GM23248 (cell line): Measurements from ENCODE around the gene HAGH. TPM values are rescaled to one million over a fixed set of nuclear protein-coding genes. Genes with fewer than 3 reads are reported as not detected.

Source experiments
- DNase-seq: peaks from one replicate; pipeline ENCODE4 v3.0.0-alpha.2; 2015
- H2AFZ ChIP-seq: fragments of 200-600 bp; sonication (generic); 2 replicates; pipeline ENCODE4 v1.6.1; 2016; ENCODE audit warnings: antibody characterized with exemption
- H3F3A ChIP-seq: fragments of 200-600 bp; sonication (generic); 2 replicates; pipeline ENCODE4 v1.6.1; 2016; ENCODE audit warnings: mild to moderate bottlenecking, antibody characterized with exemption, mixed run types; ENCODE audit not compliant: insufficient read depth
- H3K27ac ChIP-seq: fragments of 200-600 bp; sonication (generic); 2 replicates; pipeline ENCODE4 v1.5.1; 2016; ENCODE audit warnings: mild to moderate bottlenecking
- H3K27me3 ChIP-seq: fragments of 200-600 bp; sonication (generic); replicated peaks from 2 replicates; pipeline ENCODE4 v1.6.1; 2016; ENCODE audit warnings: mild to moderate bottlenecking; ENCODE audit not compliant: insufficient read depth
- H3K36me3 ChIP-seq: fragments of 200-600 bp; sonication (generic); 2 replicates; pipeline ENCODE4 v1.6.1; 2016; ENCODE audit warnings: low read depth, mild to moderate bottlenecking
- H3K4me1 ChIP-seq: fragments of 200-600 bp; sonication (generic); 2 replicates; pipeline ENCODE4 v1.6.1; 2016; ENCODE audit warnings: mild to moderate bottlenecking; ENCODE audit not compliant: insufficient read depth
- H3K4me2 ChIP-seq: fragments of 200-600 bp; sonication (generic); one replicate; pipeline ENCODE4 v1.6.1; 2016; ENCODE audit warnings: mild to moderate bottlenecking; ENCODE audit not compliant: unreplicated experiment
- H3K4me3 ChIP-seq: fragments of 200-600 bp; sonication (generic); 2 replicates; pipeline ENCODE4 v1.5.1; 2016; ENCODE audit warnings: mild to moderate bottlenecking
- H3K79me2 ChIP-seq: fragments of 200-600 bp; sonication (generic); 2 replicates; pipeline ENCODE4 v1.6.1; 2016; ENCODE audit warnings: mild to moderate bottlenecking; ENCODE audit not compliant: insufficient read depth
- H3K9ac ChIP-seq: fragments of 200-600 bp; sonication (generic); 2 replicates; pipeline ENCODE4 v1.6.1; 2016; ENCODE audit warnings: mild to moderate bottlenecking
- H3K9me2 ChIP-seq: fragments of 200-600 bp; sonication (generic); 2 replicates; pipeline ENCODE4 v1.6.1; 2016; ENCODE audit warnings: mixed run types, mild to moderate bottlenecking, moderate library complexity; ENCODE audit not compliant: insufficient read depth
- H3K9me3 ChIP-seq: fragments of 200-600 bp; sonication (generic); one replicate; pipeline ENCODE4 v1.6.1; 2017; ENCODE audit warnings: low read depth
- H4K20me1 ChIP-seq: fragments of 200-600 bp; sonication (generic); 2 replicates; pipeline ENCODE4 v1.6.0; 2016; ENCODE audit not compliant: insufficient read depth
- EZH2 ChIP-seq: fragments of 200-600 bp; sonication (generic); IDR thresholded peaks from 2 replicates; pipeline ENCODE4 v1.6.1; 2018; ENCODE audit warnings: antibody characterized with exemption, mild to moderate bottlenecking; ENCODE audit not compliant: insufficient read depth, poor library complexity, severe bottlenecking
- EZH2phosphoT487 ChIP-seq: fragments of 200-600 bp; sonication (generic); IDR thresholded peaks from 2 replicates; pipeline ENCODE4 v1.6.1; 2018; ENCODE audit warnings: antibody characterized with exemption, moderate library complexity, mild to moderate bottlenecking, low read depth; ENCODE audit not compliant: insufficient read depth
- WGBS, 2 experiments: methylation state at CpG; one replicate each; pipeline ENCODE4 v1.1.6; 2015 to 2017; ENCODE audit warnings: low lambda C conversion rate in 2 of 2, low coverage in 1 of 2; ENCODE audit errors: missing lambda C conversion rate in 2 of 2; 5-methylcytosine and 5-hydroxymethylcytosine counted together
- in situ Hi-C: fragments of 300-500 bp; cut with MboI; formaldehyde crosslinking; loops from 2 replicates; pipeline ENCODE4 v1.15.0; 2020
- polyA plus RNA-seq: library from polyadenylated mRNA; unstranded; fragments of >200 nt; fragmentation: Nextera tagmentation; extraction: Ambion mirVana; gene quantifications from 2 replicates; pipeline ENCODE4 v1.2.1, GENCODE V29; 2016
- total RNA-seq: library from RNA; depleted of rRNA; stranded (reverse); fragments of >200 nt; shearing (Covaris generic); gene quantifications from 2 replicates; pipeline ENCODE4 v1.2.3, GENCODE V29; 2014

HAGH gene
- total and polyA plus RNA-seq, 2 experiments from 2014 or later, result 48.9 to 76.5 TPM

- H2AFZ ChIP-seq, result no peak overlapping the region
- H3K4me1 ChIP-seq, result 0 out of 2 replicates have a peak, but pooled peaks cover 5% of the 10 kb centered on the region
- H3K79me2 ChIP-seq, result peaks cover 50% of the 10 kb centered on the region
- in situ Hi-C loops, result no loop called here
- H3K27ac ChIP-seq, result no peak overlapping the region
- no peaks in the 10 kb centered on the region for H4K20me1 ChIP-seq
- H3K9me2 ChIP-seq, result no peaks in the 10 kb centered on the region
- H3K4me2 ChIP-seq, result no peak overlapping the region
- H3F3A ChIP-seq, result peaks cover 10% of the 10 kb centered on the region; the same call in 1 of the 2 replicates
- TF ChIP-seq EZH2 (no peak), EZH2phosphoT487 (no peak)
- no peak for DNase-seq
- no peak overlapping the region for H3K9ac ChIP-seq
- 75 to 78% methylated on average over 13 of the region's 13 CpGs for WGBS, 2 experiments
- H3K9me3 ChIP-seq, result no peaks in the 10 kb centered on the region
- no peak overlapping the region for H3K4me3 ChIP-seq
- H3K27me3 ChIP-seq, result no peaks in the 10 kb centered on the region
- H3K36me3 ChIP-seq, result no peaks in the 10 kb centered on the region
These were observed 50.0 kb downstream of the HAGH start for GRCh38 chr16:1776672-1776955.

GRCh38 chr16:1775846-1776671, 50.6 kb downstream of the HAGH start:
- 0 out of 2 replicates have a peak, but pooled peaks cover 5% of the 10 kb centered on the region for H3K4me1 ChIP-seq
- no peaks in the 10 kb centered on the region for H3K9me2 ChIP-seq
- H2AFZ ChIP-seq, result no peak overlapping the region
- 84 to 93% methylated on average over 17 to 27 of the region's 28 CpGs for WGBS, 2 experiments
- no peak overlapping the region for H3K9ac ChIP-seq
- H3K4me3 ChIP-seq, result no peak overlapping the region
- H3K36me3 ChIP-seq, result no peaks in the 10 kb centered on the region
- H3K27ac ChIP-seq, result no peak overlapping the region
- H3K79me2 ChIP-seq, result peaks cover 46% of the 10 kb centered on the region
- H3K4me2 ChIP-seq, result no peak overlapping the region
- no peak for DNase-seq
- H4K20me1 ChIP-seq, result no peaks in the 10 kb centered on the region
- in situ Hi-C loops, result no loop called here
- no peaks in the 10 kb centered on the region for H3K9me3 ChIP-seq
- no peaks in the 10 kb centered on the region for H3K27me3 ChIP-seq
- TF ChIP-seq EZH2phosphoT487, result no peak
- TF ChIP-seq EZH2, result no peak
- peaks cover 10% of the 10 kb centered on the region; the same call in 1 of the 2 replicates for H3F3A ChIP-seq

GRCh38 chr16:1775006-1775845, 51.4 kb downstream of the HAGH start:
- H4K20me1 ChIP-seq, result no peaks in the 10 kb centered on the region
- no peak for TF ChIP-seq EZH2phosphoT487
- TF ChIP-seq EZH2, result no peak
- H3F3A ChIP-seq, result peaks cover 6% of the 10 kb centered on the region; the same call in 1 of the 2 replicates
- peaks cover 6% of the 10 kb centered on the region; the same call in 1 of the 2 replicates for H3K4me1 ChIP-seq
- no peaks in the 10 kb centered on the region for H3K36me3 ChIP-seq
- no peak overlapping the region for H2AFZ ChIP-seq
- no peak overlapping the region for H3K4me2 ChIP-seq
- no peak overlapping the region for H3K27ac ChIP-seq
- no peaks in the 10 kb centered on the region for H3K9me3 ChIP-seq
- WGBS, 2 experiments, result 88 to 91% methylated on average over 28 to 30 of the region's 30 CpGs
- peaks cover 38% of the 10 kb centered on the region for H3K79me2 ChIP-seq
- no peaks in the 10 kb centered on the region for H3K9me2 ChIP-seq
- H3K9ac ChIP-seq, result peak overlapping the region; percentile 86; the same call in 1 of the 2 replicates
- no peak overlapping the region for H3K4me3 ChIP-seq
- H3K27me3 ChIP-seq, result no peaks in the 10 kb centered on the region
- in situ Hi-C loops, result no loop called here
- DNase-seq, result no peak

GRCh38 chr16:1774448-1774780, 52.2 kb downstream of the HAGH start:
- Histone ChIP-seq H3K27me3 (no peaks in the 10 kb centered on the region), H3K4me2 (peak overlapping the region; percentile 93), H3K27ac (no peak overlapping the region), H3K36me3 (no peaks in the 10 kb centered on the region), H3K9me3 (no peaks in the 10 kb centered on the region), H3K4me3 (peak overlapping the region; percentile 86), H3K4me1 (peaks cover 9% of the 10 kb centered on the region; the same call in 1 of the 2 replicates), H3K79me2 (peaks cover 38% of the 10 kb centered on the region), H2AFZ (no peak overlapping the region), H3K9ac (peak overlapping the region; percentile 86), H3K9me2 (no peaks in the 10 kb centered on the region), H3F3A (peaks cover 11% of the 10 kb centered on the region; the same call in 1 of the 2 replicates), H4K20me1 (no peaks in the 10 kb centered on the region)
- in situ Hi-C loops, result no loop called here
- no peak for DNase-seq
- TF ChIP-seq EZH2phosphoT487, result no peak
- no peak for TF ChIP-seq EZH2
- WGBS, 2 experiments, result 77 to 81% methylated on average over 7 of the region's 7 CpGs
